GM19043 (cell line): ENCODE data around the gene CNN1.
"Not testable (repeated sequence)": the region's sequence is repeated elsewhere in the genome, so short reads cannot be mapped to it uniquely, and the experiment has no call there.

Experiments
- ATAC-seq: cut with Tn5 transposase; IDR thresholded peaks from one replicate; pipeline ENCODE4 v1.9.1; 2021; ENCODE audit warnings: low read depth; ENCODE audit not compliant: unreplicated experiment

Gene CNN1

DNA sequence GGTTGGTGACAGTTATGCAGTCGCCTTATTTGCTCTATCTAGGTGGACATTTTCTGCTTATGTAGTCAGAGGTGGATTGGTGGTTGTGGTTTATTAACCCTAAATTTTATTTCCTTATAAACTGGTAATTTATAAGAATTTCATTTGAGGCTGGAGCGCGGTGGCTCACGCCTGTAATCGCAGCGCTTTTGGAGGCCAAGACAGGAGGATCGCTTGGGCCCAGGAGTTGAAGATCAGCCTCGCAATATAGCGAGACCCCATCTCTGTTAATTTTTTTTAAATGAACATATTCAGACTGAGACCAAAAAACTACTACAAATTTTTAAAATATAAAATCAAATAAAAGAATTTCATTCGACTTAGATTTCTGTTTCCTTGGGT is 59.4 kb downstream of the CNN1 start:
- ATAC-seq, result no peak

DNA sequence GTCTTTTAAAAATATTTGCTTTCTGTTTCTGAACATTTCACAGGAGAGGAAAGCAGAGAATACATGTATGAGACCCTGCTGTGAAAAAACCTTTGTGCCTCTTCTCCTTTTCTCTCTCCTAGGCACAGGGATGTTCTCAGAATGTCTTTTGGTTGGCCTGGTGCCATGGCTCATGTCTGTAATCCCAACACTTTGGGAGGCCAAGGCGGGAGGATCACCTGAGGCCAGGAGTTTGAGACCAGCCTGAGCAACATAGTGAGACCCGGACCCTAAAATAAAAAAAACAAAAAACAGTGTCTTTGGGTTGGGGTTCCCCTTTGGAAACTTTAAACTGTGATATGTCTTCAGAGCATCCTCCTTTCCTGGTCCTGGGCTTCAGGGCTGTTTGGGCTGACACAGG is 60.1 kb downstream of the CNN1 start:
- no peak for ATAC-seq

- not testable (repeated sequence) for ATAC-seq
Measured at GRCh38 chr19:11599704-11600103, 61.1 kb downstream of the CNN1 start.
